Mononuclear cell (primary cell): ENCODE results near the gene FOXO1. TPM values are rescaled to one million over a fixed set of nuclear protein-coding genes. Genes with fewer than 3 reads are reported as not detected.

ENCODE experiments used
- H3K27me3 ChIP-seq: 2 replicates; pipeline ENCODE4 v1.6.0; 2011; ENCODE audit warnings: low read length, control low read depth; ENCODE audit not compliant: insufficient read depth
- H3K4me1 ChIP-seq: 2 replicates; pipeline ENCODE4 v1.5.1; 2011; ENCODE audit warnings: mild to moderate bottlenecking, low read length, control low read depth; ENCODE audit not compliant: insufficient read depth
- H3K4me3 ChIP-seq: 2 replicates; pipeline ENCODE4 v1.5.1; 2011; ENCODE audit warnings: mild to moderate bottlenecking, low read length, moderate library complexity
- H3K9me3 ChIP-seq: 2 replicates; pipeline ENCODE4 v1.5.1; 2011; ENCODE audit warnings: low read depth, mild to moderate bottlenecking, control low read depth, low read length
- total RNA-seq: library from RNA; depleted of rRNA; stranded (reverse); fragments of >200 nt; gene quantifications from one replicate; pipeline ENCODE4 v1.2.3, GENCODE V29; 2012

FOXO1 gene
- total RNA-seq, 1 donor = 80.6 TPM

- Histone ChIP-seq H3K27me3 (no peaks in the 10 kb centered on the region), H3K4me3 (no peak overlapping the region), H3K9me3 (no peaks in the 10 kb centered on the region), H3K4me1 (peaks cover 55% of the 10 kb centered on the region)
Observed at GRCh38 chr13:40612041-40612440, 54.4 kb downstream of the FOXO1 start.

DNA sequence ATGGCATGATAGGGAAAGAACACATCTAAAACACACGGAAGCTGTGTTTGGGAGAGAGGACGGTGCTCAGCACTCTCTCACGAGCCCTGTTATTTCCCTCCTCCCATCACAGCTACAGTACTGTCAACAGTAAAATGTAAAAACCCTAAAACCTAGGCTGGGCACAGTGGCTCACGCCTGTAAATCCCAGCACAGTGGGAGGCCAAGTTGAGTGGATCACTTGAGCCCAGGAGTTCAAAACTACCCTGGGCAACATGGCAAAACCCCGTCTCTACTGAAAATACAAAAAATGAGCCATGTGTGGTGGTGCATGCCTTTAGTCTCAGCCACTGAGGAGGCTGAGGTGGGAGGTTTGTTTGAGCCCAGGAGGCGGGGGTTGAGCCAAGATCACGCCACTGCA lies 54.8 kb downstream of the FOXO1 start:
- Histone ChIP-seq H3K27me3 (no peaks in the 10 kb centered on the region), H3K9me3 (no peaks in the 10 kb centered on the region), H3K4me3 (no peak overlapping the region), H3K4me1 (peaks cover 57% of the 10 kb centered on the region)

GRCh38 chr13:40611004-40611403 lies 55.4 kb downstream of the FOXO1 start:
- H3K27me3 ChIP-seq = no peaks in the 10 kb centered on the region
- no peak overlapping the region for H3K4me3 ChIP-seq
- H3K4me1 ChIP-seq = peaks cover 57% of the 10 kb centered on the region
- H3K9me3 ChIP-seq = no peaks in the 10 kb centered on the region

DNA sequence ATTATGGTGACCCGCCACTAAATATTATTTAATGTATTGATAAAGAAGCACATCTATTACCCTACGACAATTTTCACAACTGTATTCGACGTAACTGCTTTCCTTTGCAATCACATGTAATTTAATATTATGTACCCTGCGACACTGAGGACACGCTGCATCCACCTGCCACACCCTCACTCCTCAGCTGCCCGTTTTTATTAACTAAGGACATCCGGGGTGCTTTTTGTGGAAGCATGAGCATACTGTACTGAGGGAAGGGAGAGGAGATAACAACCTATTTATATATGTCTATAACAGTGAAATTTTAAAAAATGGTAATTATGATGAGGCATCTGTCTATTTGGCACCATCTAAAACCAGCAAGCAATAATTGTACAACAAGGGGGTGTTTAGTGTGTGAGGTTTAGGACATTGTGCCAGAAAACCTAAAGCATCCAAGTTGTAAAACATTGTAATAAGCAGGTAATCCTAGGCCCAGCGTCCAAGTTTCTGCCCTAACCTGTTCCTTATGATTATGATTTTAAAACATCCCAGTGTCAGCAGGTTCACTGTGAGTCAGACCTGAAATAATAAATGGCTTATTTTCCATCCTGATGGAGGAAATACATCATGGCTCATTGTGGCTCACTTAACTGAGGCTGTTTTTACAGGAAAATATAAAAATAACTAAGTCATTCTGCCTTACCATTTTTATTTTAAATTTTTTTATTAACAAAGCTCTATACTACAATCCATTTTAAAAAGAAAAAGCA lies 56.3 kb downstream of the FOXO1 start:
- Histone ChIP-seq H3K27me3 (no peaks in the 10 kb centered on the region), H3K4me1 (peaks cover 54% of the 10 kb centered on the region), H3K4me3 (no peak overlapping the region), H3K9me3 (no peaks in the 10 kb centered on the region)

DNA sequence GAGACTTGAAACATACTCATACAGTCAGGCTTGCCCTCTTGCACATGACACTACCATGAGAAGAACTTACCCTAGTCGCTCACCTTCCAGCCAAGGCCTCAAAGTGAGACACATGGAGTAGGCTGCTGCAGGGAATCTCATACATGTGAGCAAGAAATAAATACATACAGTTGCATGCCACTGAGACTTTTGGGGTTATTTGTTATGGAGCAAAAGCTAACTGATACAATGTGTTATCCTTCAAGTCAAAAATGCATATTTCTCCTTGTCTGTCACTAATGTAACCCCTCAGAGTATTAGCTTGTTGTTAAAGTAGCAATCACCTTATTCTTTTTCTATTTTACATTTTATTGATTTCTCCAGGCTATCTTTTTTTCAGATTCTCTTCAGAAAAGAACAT lies 58.1 kb downstream of the FOXO1 start:
- no peaks in the 10 kb centered on the region for H3K27me3 ChIP-seq
- peaks cover 39% of the 10 kb centered on the region for H3K4me1 ChIP-seq
- H3K9me3 ChIP-seq = no peaks in the 10 kb centered on the region
- H3K4me3 ChIP-seq = no peak overlapping the region

- Histone ChIP-seq H3K9me3 (no peaks in the 10 kb centered on the region), H3K27me3 (no peaks in the 10 kb centered on the region), H3K4me1 (peaks cover 29% of the 10 kb centered on the region), H3K4me3 (no peak overlapping the region)
Observed at GRCh38 chr13:40605573-40605972, 60.9 kb downstream of the FOXO1 start.

DNA sequence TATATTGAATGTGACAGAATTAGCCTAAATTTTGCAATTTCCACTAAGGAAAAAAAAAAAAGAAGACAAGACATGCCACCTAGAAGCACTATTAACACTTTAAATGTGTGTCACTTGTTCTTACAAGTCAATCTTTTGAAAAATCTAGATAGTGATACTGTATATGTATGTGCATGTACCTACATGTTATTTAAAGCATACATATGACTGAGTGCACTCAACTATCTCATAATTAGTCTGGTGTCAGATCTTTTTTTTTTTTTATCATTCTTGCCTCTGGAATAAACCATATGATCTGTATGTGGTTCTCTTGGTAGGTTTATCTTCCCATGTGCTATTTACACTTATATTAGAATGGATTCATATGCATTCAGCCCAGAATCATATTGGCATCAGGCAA lies 62.3 kb downstream of the FOXO1 start:
- Histone ChIP-seq H3K9me3 (no peaks in the 10 kb centered on the region), H3K27me3 (no peaks in the 10 kb centered on the region), H3K4me1 (peaks cover 43% of the 10 kb centered on the region), H3K4me3 (no peak overlapping the region)

DNA sequence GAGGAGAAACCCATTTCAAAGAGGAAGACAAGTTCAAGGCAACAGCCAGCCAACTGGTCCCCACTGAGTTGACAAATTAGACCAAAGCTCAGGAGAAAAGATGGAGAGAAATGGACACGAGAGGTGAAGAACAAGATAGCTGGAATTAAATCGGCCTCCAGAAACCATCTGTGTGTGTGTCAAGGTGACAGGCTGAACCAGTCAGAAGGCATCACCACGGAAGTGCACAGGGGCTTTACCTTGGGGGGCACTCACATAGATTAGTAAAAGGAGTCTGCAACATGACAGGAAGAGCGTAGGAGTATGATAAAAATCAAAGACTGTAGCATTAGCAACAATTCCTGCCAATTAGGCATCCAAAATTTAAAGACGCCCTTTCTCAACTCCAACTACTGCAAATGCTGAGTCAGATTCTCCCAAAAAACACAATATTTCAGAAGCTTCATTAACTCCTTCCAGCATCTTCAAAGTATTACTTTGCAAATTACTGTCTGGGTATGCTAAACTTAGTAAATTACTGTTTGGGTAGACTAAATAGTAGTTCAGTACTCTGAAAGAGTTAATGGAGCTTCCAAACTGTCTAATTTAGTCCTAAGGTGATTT lies 66.2 kb downstream of the FOXO1 start:
- Histone ChIP-seq H3K4me3 (no peak overlapping the region), H3K4me1 (peaks cover 55% of the 10 kb centered on the region), H3K27me3 (no peaks in the 10 kb centered on the region), H3K9me3 (no peaks in the 10 kb centered on the region)

GRCh38 chr13:40599747-40600146 lies 66.7 kb downstream of the FOXO1 start:
- Histone ChIP-seq H3K27me3 (no peaks in the 10 kb centered on the region), H3K4me1 (peaks cover 54% of the 10 kb centered on the region), H3K9me3 (no peaks in the 10 kb centered on the region), H3K4me3 (no peak overlapping the region)

- Histone ChIP-seq H3K4me1 (peaks cover 59% of the 10 kb centered on the region), H3K4me3 (no peak overlapping the region), H3K9me3 (no peaks in the 10 kb centered on the region), H3K27me3 (no peaks in the 10 kb centered on the region)
Observed at GRCh38 chr13:40599124-40599523, 67.3 kb downstream of the FOXO1 start.

GRCh38 chr13:40598569-40598968 lies 67.9 kb downstream of the FOXO1 start:
- Histone ChIP-seq H3K4me1 (peaks cover 56% of the 10 kb centered on the region), H3K9me3 (no peaks in the 10 kb centered on the region), H3K27me3 (no peaks in the 10 kb centered on the region), H3K4me3 (no peak overlapping the region)

DNA sequence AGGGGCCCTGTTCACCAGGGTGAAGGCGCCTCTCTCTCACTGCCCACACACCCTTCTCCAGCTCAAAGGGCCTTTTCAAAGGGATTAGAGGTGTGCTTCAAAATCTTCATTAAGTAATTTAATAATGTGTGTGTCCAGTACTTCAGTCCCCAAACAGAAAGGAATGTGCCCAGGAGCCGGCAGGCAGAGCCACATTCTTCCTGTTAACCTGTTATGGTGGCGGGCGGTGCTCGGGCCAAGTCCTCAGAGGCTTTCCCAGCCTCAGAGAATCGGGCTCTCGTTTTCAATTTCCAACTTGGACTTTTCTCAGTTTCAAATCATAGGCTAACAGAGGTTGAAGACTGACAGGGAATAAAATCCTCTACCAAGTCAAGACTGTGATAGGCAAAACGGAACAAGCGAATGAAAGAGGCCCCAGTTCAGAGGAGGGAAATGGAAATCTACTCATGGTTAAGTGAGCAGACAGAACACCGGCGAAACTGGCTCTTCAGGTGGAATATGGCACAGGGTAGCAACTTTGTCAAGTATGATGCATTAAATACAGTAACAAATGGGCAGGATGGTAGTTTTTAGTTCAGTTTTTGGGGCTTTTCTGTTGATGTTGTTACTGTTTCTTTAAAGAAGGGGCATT lies 68.6 kb downstream of the FOXO1 start:
- H3K4me3 ChIP-seq = no peak overlapping the region
- H3K9me3 ChIP-seq = no peaks in the 10 kb centered on the region
- H3K4me1 ChIP-seq = peaks cover 58% of the 10 kb centered on the region
- H3K27me3 ChIP-seq = no peaks in the 10 kb centered on the region

GRCh38 chr13:40596484-40596883 lies 70.0 kb downstream of the FOXO1 start:
- H3K4me1 ChIP-seq = peaks cover 64% of the 10 kb centered on the region
- H3K4me3 ChIP-seq = no peak overlapping the region
- no peaks in the 10 kb centered on the region for H3K9me3 ChIP-seq
- H3K27me3 ChIP-seq = no peaks in the 10 kb centered on the region

DNA sequence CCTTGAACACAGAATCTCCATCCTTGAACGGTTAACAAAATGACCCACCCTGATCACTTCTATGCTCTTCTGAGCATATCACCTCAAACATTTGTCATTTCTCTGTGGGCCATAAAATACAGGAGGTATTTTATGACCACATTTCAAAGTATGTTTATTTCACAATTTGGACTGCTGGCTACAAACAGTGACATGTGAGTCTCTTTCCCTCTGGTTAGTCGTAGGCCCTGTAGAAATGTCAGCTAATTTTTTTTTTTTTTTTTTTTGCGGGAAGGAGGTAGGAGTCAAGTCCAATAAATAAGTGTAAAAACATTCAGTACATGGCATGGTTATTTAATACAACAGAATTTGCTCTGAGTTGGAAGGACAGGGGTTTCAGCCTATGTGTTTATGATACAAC lies 70.7 kb downstream of the FOXO1 start:
- H3K4me3 ChIP-seq = no peak overlapping the region
- no peaks in the 10 kb centered on the region for H3K9me3 ChIP-seq
- H3K4me1 ChIP-seq = peaks cover 68% of the 10 kb centered on the region
- no peaks in the 10 kb centered on the region for H3K27me3 ChIP-seq

DNA sequence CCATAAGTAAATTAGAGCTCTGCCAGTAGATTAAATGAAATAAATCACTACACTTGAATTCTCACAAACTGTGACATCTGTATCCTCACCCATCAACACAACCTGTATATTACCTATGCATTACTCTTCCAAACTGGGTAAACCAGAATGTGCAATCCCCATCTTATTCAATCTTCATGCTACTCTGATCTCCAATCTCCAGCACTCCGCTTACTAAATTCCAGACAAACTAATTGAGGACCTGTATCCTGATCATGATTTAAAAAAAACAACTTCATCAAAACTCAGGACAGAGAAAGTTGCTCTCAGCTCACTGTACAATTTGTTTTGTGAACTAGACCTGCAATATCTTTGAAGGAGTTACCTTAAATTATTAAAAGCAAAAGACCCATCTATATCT lies 74.4 kb downstream of the FOXO1 start:
- no peaks in the 10 kb centered on the region for H3K27me3 ChIP-seq
- H3K4me3 ChIP-seq = no peak overlapping the region
- H3K4me1 ChIP-seq = peaks cover 71% of the 10 kb centered on the region
- no peaks in the 10 kb centered on the region for H3K9me3 ChIP-seq

GRCh38 chr13:40591091-40591490 lies 75.3 kb downstream of the FOXO1 start:
- peaks cover 71% of the 10 kb centered on the region for H3K4me1 ChIP-seq
- no peaks in the 10 kb centered on the region for H3K9me3 ChIP-seq
- no peaks in the 10 kb centered on the region for H3K27me3 ChIP-seq
- no peak overlapping the region for H3K4me3 ChIP-seq
